Fibroblast of lung (primary cell): Measurements from ENCODE around the gene SLC66A2. TPM values are rescaled to one million over a fixed set of nuclear protein-coding genes. Genes with fewer than 3 reads are reported as not detected.

Experiments
- DNase-seq, 2 donors: peaks; one replicate each; pipeline versions ENCODE4 v3.0.0 to v3.0.0-alpha.2; 2010; ENCODE audit warnings: low read depth in 2 of 2
- H2AFZ ChIP-seq: 2 replicates; pipeline ENCODE4 v1.5.1; 2012; ENCODE audit warnings: low read length, control low read depth, inconsistent platforms
- H3K27ac ChIP-seq: 2 replicates; pipeline ENCODE4 v1.5.1; 2011; ENCODE audit warnings: low read length, control low read depth; ENCODE audit not compliant: insufficient read depth
- H3K27me3 ChIP-seq: 2 replicates; pipeline ENCODE4 v1.5.1; 2011; ENCODE audit warnings: mild to moderate bottlenecking, low read length; ENCODE audit not compliant: control insufficient read depth, insufficient read depth
- H3K36me3 ChIP-seq: 2 replicates; pipeline ENCODE4 v1.5.1; 2011; ENCODE audit warnings: low read length; ENCODE audit not compliant: control insufficient read depth, insufficient read depth
- H3K4me1 ChIP-seq: 2 replicates; pipeline ENCODE4 v1.5.1; 2011; ENCODE audit warnings: low read length; ENCODE audit not compliant: control insufficient read depth, insufficient read depth; ENCODE audit errors: extremely low read depth
- H3K4me2 ChIP-seq: 2 replicates; pipeline ENCODE4 v1.5.1; 2011; ENCODE audit warnings: low read length, control low read depth; ENCODE audit not compliant: insufficient read depth; ENCODE audit errors: extremely low read depth
- H3K4me3 ChIP-seq, 4 experiments: fragments of 200-600 bp in 1 of 4; sonication (generic) in 1 of 4; replicated peaks in 1 of 4; 2 replicates each; pipeline ENCODE4 v1.5.1; 2011 to 2016; ENCODE audit warnings: low read length in 4 of 4, low read depth in 3 of 4, mild to moderate bottlenecking in 3 of 4, control low read depth in 2 of 4, inconsistent platforms in 1 of 4, mixed read lengths in 1 of 4; ENCODE audit not compliant: insufficient read depth in 1 of 4; ENCODE audit errors: control extremely low read depth in 1 of 4
- H3K79me2 ChIP-seq: 2 replicates; pipeline ENCODE4 v1.5.1; 2012; ENCODE audit warnings: mild to moderate bottlenecking, low read length, inconsistent platforms; ENCODE audit not compliant: control insufficient read depth, insufficient read depth
- H3K9ac ChIP-seq: 2 replicates; pipeline ENCODE4 v1.5.1; 2011; ENCODE audit warnings: mild to moderate bottlenecking, low read length, control low read depth; ENCODE audit not compliant: insufficient read depth
- H3K9me3 ChIP-seq: 2 replicates; pipeline ENCODE4 v1.5.1; 2012; ENCODE audit warnings: low read depth, low read length; ENCODE audit not compliant: control insufficient read depth, insufficient read depth
- H4K20me1 ChIP-seq: 2 replicates; pipeline ENCODE4 v1.5.1; 2011; ENCODE audit warnings: low read length; ENCODE audit not compliant: control insufficient read depth, insufficient read depth; ENCODE audit errors: extremely low read depth
- CTCF ChIP-seq, 2 donors: IDR thresholded peaks in 1 of 2; conservative IDR thresholded peaks in 1 of 2; 1 replicate in 1 of 2; 2 replicates in 1 of 2; pipeline ENCODE4 v1.5.1; 2011 to 2012; ENCODE audit warnings: low read length in 2 of 2, control low read depth in 1 of 2, inconsistent platforms in 1 of 2, low read depth in 1 of 2, mild to moderate bottlenecking in 1 of 2
- EZH2 ChIP-seq: IDR thresholded peaks from 2 replicates; pipeline ENCODE4 v1.5.1; 2012; ENCODE audit warnings: low read length, control low read depth, mild to moderate bottlenecking; ENCODE audit errors: missing control alignments
- polyA plus RNA-seq, 2 donors: library from polyadenylated mRNA; depleted of rRNA in 1 of 2; stranded (reverse) in 1 of 2; unstranded in 1 of 2; fragments of >200 nt; gene quantifications; 2 replicates each; pipeline ENCODE4 v1.2.1, GENCODE V29; 2011 to 2012; ENCODE audit warnings: missing spikeins in 1 of 2
- total RNA-seq: library from RNA; depleted of rRNA; stranded (reverse); fragments of >200 nt; gene quantifications from 2 replicates; pipeline ENCODE4 v1.2.1, GENCODE V29; 2014

SLC66A2 gene
- total and polyA plus RNA-seq, 2 donors (not counting 1 experiment from before 2014, with no cell fraction given) = 13.2 to 46.1 TPM

GRCh38 chr18:79872527-79873444, 78.7 kb downstream of the SLC66A2 start:
- Histone ChIP-seq H3K4me3 (no peak overlapping the region), H3K27me3 (peaks cover 8% of the 10 kb centered on the region), H3K4me1 (no peaks in the 10 kb centered on the region), H4K20me1 (no peaks in the 10 kb centered on the region), H3K79me2 (no peaks in the 10 kb centered on the region), H3K4me2 (no peak overlapping the region), H3K9ac (no peak overlapping the region), H2AFZ (no peak overlapping the region), H3K27ac (no peak overlapping the region), H3K9me3 (no peaks in the 10 kb centered on the region), H3K36me3 (no peaks in the 10 kb centered on the region)
- DNase-seq = no peak
- TF ChIP-seq EZH2 = no peak
- no peak for TF ChIP-seq CTCF (conservative IDR thresholded peaks at IDR 0.05 in 1 of 2, IDR thresholded peaks at IDR 0.05 in 1 of 2; ENCODE audit: low read depth in 1 of 2, low read length in 2 of 2)

GRCh38 chr18:79871481-79872091, 79.9 kb downstream of the SLC66A2 start:
- TF ChIP-seq CTCF (conservative IDR thresholded peaks at IDR 0.05 in 1 of 2, IDR thresholded peaks at IDR 0.05 in 1 of 2; ENCODE audit: low read depth in 1 of 2, low read length in 2 of 2) (no peak), EZH2 (no peak)
- no peaks in the 10 kb centered on the region for H3K36me3 ChIP-seq

GRCh38 chr18:79871026-79871390, 80.4 kb downstream of the SLC66A2 start:
- H3K4me1 ChIP-seq = no peaks in the 10 kb centered on the region
- no peak overlapping the region for H3K9ac ChIP-seq
- H3K79me2 ChIP-seq = no peaks in the 10 kb centered on the region
- no peak for DNase-seq
- H3K27me3 ChIP-seq = peaks cover 8% of the 10 kb centered on the region
- no peaks in the 10 kb centered on the region for H4K20me1 ChIP-seq
- no peak overlapping the region for H3K27ac ChIP-seq
- no peak overlapping the region for H2AFZ ChIP-seq
- no peak for TF ChIP-seq CTCF (conservative IDR thresholded peaks at IDR 0.05 in 1 of 2, IDR thresholded peaks at IDR 0.05 in 1 of 2; ENCODE audit: low read depth in 1 of 2, low read length in 2 of 2)
- TF ChIP-seq EZH2 = no peak
- no peaks in the 10 kb centered on the region for H3K36me3 ChIP-seq
- no peak overlapping the region for H3K4me3 ChIP-seq
- no peaks in the 10 kb centered on the region for H3K9me3 ChIP-seq
- H3K4me2 ChIP-seq = no peak overlapping the region

More at GRCh38 chr18:79871481-79872091, 79.9 kb downstream of the SLC66A2 start:
- no peaks in the 10 kb centered on the region for H3K9me3 ChIP-seq
- H3K4me1 ChIP-seq = no peaks in the 10 kb centered on the region
- H3K9ac ChIP-seq = no peak overlapping the region
- H2AFZ ChIP-seq = no peak overlapping the region
- H3K4me2 ChIP-seq = no peak overlapping the region
- H3K27me3 ChIP-seq = peaks cover 8% of the 10 kb centered on the region
- H4K20me1 ChIP-seq = no peaks in the 10 kb centered on the region
- DNase-seq = no peak
- H3K27ac ChIP-seq = no peak overlapping the region
- no peaks in the 10 kb centered on the region for H3K79me2 ChIP-seq
- no peak overlapping the region for H3K4me3 ChIP-seq
